HepG2 (cell line): Measurements from ENCODE around the gene HYAL1. TPM values are rescaled to one million over a fixed set of nuclear protein-coding genes. Genes with fewer than 3 reads are reported as not detected.
A peak's percentile ranks its signal among the peaks of the same experiment; 100 is the strongest.

Experiments used
- ASH2L ChIP-seq: fragments of 300-600, 200-600 bp; sonication (generic); IDR thresholded peaks from 2 replicates; pipeline ENCODE4 v1.7.0; 2017; ENCODE audit warnings: low read depth, mild to moderate bottlenecking, moderate library complexity, mixed read lengths, low read length; ENCODE audit not compliant: insufficient read length
- CBX5 ChIP-seq: sonication (generic); formaldehyde crosslinking; IDR thresholded peaks from 2 replicates; pipeline ENCODE4 v1.4.0; 2020; ENCODE audit warnings: missing genetic modification reagents, borderline replicate concordance
- CREM ChIP-seq, 2 experiments: sonication (generic) in 1 of 2; formaldehyde crosslinking in 1 of 2; IDR thresholded peaks; 2 replicates each; pipeline versions ENCODE4 v1.4.0 to v1.6.1; 2016 to 2020; ENCODE audit warnings: antibody characterized with exemption in 1 of 2, mild to moderate bottlenecking in 1 of 2, missing genetic modification reagents in 1 of 2
- ELF3 ChIP-seq: IDR thresholded peaks from 2 replicates; pipeline ENCODE4 v1.6.1; 2016; ENCODE audit warnings: missing genetic modification reagents, missing compliant biosample characterization
- ELF4 ChIP-seq: sonication (generic); formaldehyde crosslinking; IDR thresholded peaks from 2 replicates; pipeline ENCODE4 v1.5.0; 2020; ENCODE audit warnings: missing genetic modification reagents, mild to moderate bottlenecking, moderate library complexity, borderline replicate concordance
- KDM4B ChIP-seq: sonication (generic); formaldehyde crosslinking; IDR thresholded peaks from 2 replicates; pipeline ENCODE4 v1.4.0; 2020; ENCODE audit warnings: missing genetic modification reagents
- KLF11 ChIP-seq: IDR thresholded peaks from 2 replicates; pipeline ENCODE4 v1.6.1; 2016; ENCODE audit warnings: missing compliant biosample characterization
- KMT2A ChIP-seq: sonication (generic); formaldehyde crosslinking; IDR thresholded peaks from 2 replicates; pipeline ENCODE4 v1.4.0; 2020; ENCODE audit warnings: missing genetic modification reagents
- MAZ ChIP-seq, 2 experiments: sonication (generic) in 1 of 2; formaldehyde crosslinking in 1 of 2; IDR thresholded peaks; 2 replicates each; pipeline versions ENCODE4 v1.5.0 to v1.6.1; 2012 to 2020; ENCODE audit warnings: low read depth in 2 of 2, mild to moderate bottlenecking in 2 of 2, borderline replicate concordance in 1 of 2, improper control_type of control experiment in 1 of 2, low read length in 1 of 2, missing genetic modification reagents in 1 of 2, moderate library complexity in 1 of 2
- NFIB ChIP-seq: sonication (generic); formaldehyde crosslinking; IDR thresholded peaks from 2 replicates; pipeline ENCODE4 v1.9.0; 2021; ENCODE audit warnings: missing genetic modification reagents, mild to moderate bottlenecking, borderline replicate concordance
- PHF8 ChIP-seq: sonication (generic); formaldehyde crosslinking; IDR thresholded peaks from 2 replicates; pipeline ENCODE4 v1.5.0; 2020; ENCODE audit warnings: missing genetic modification reagents
- RFX1 ChIP-seq: fragments of 450-650 bp; IDR thresholded peaks from 2 replicates; pipeline ENCODE4 v1.6.1; 2017
- SETDB1 ChIP-seq: sonication (generic); formaldehyde crosslinking; IDR thresholded peaks from 2 replicates; pipeline ENCODE4 v1.5.1; 2020; ENCODE audit warnings: missing genetic modification reagents, mild to moderate bottlenecking, borderline replicate concordance
- SYNCRIP ChIP-seq: fragments of 200-400 bp; formaldehyde crosslinking; IDR thresholded peaks from 2 replicates; pipeline ENCODE4 v1.6.1; 2018; ENCODE audit warnings: mild to moderate bottlenecking, low read depth, low read length; ENCODE audit not compliant: insufficient read depth
- TFDP2 ChIP-seq: sonication (generic); formaldehyde crosslinking; IDR thresholded peaks from 2 replicates; pipeline ENCODE4 v1.4.0; 2020; ENCODE audit warnings: missing genetic modification reagents
- TMF1 ChIP-seq: sonication (generic); formaldehyde crosslinking; IDR thresholded peaks from 2 replicates; pipeline ENCODE4 v1.8.1; 2022; ENCODE audit warnings: low read depth, missing genetic modification reagents
- TRIM24 ChIP-seq: sonication (generic); formaldehyde crosslinking; IDR thresholded peaks from 2 replicates; pipeline ENCODE4 v1.8.0; 2022; ENCODE audit warnings: mild to moderate bottlenecking, missing genetic modification reagents
- ZBTB20 ChIP-seq: sonication (generic); formaldehyde crosslinking; IDR thresholded peaks from 2 replicates; pipeline ENCODE4 v1.8.1; 2023; ENCODE audit warnings: missing genetic modification reagents, low read depth, mild to moderate bottlenecking, borderline replicate concordance
- ZNF260 ChIP-seq: sonication (generic); formaldehyde crosslinking; IDR thresholded peaks from 2 replicates; pipeline ENCODE4 v1.4.0; 2020; ENCODE audit warnings: missing genetic modification reagents, low read depth, mild to moderate bottlenecking, borderline replicate concordance
- ZNF780A ChIP-seq: sonication (generic); formaldehyde crosslinking; IDR thresholded peaks from 2 replicates; pipeline ENCODE4 v1.8.0; 2022; ENCODE audit warnings: mild to moderate bottlenecking, missing genetic modification reagents, moderate library complexity
- polyA plus RNA-seq, 8 experiments: library from polyadenylated mRNA; depleted of rRNA in 3 of 8; stranded (reverse) in 7 of 8; unstranded in 1 of 8; fragments of >200 nt; fragmentation: Illumina TruSeq in 4 of 8; extraction: Trizol in 4 of 8; gene quantifications; 2 replicates each; pipeline versions ENCODE4 v1.2.1 to v1.2.3, GENCODE V29; 2011 to 2016; ENCODE audit warnings: low read depth in 4 of 8, missing spikeins in 1 of 8, mixed read lengths in 1 of 8; ENCODE audit not compliant: insufficient read depth in 1 of 8
- total RNA-seq, 5 experiments: library from RNA; depleted of rRNA; stranded (reverse); fragments of >200 nt; fragmentation: Illumina TruSeq; extraction: Trizol; gene quantifications; 2 replicates each; pipeline ENCODE4 v1.2.3, GENCODE V29; 2016; ENCODE audit warnings: low read depth in 1 of 5
- TF ChIP-seq, protein P1 (sequence below): sonication (generic); formaldehyde crosslinking; IDR thresholded peaks from 2 replicates; pipeline ENCODE4 v1.8.0; 2022; ENCODE audit warnings: missing genetic modification reagents, mild to moderate bottlenecking, borderline replicate concordance
- TF ChIP-seq, protein P2 (sequence below): sonication (generic); formaldehyde crosslinking; IDR thresholded peaks from 2 replicates; pipeline ENCODE4 v1.4.0; 2020; ENCODE audit warnings: mild to moderate bottlenecking, missing genetic modification reagents

Gene HYAL1
- total and polyA plus RNA-seq, 2 of the 13 experiments (the other 11 are each of a cell fraction or from before 2014, with no cell fraction given), result 76.5 to 193 TPM

DNA sequence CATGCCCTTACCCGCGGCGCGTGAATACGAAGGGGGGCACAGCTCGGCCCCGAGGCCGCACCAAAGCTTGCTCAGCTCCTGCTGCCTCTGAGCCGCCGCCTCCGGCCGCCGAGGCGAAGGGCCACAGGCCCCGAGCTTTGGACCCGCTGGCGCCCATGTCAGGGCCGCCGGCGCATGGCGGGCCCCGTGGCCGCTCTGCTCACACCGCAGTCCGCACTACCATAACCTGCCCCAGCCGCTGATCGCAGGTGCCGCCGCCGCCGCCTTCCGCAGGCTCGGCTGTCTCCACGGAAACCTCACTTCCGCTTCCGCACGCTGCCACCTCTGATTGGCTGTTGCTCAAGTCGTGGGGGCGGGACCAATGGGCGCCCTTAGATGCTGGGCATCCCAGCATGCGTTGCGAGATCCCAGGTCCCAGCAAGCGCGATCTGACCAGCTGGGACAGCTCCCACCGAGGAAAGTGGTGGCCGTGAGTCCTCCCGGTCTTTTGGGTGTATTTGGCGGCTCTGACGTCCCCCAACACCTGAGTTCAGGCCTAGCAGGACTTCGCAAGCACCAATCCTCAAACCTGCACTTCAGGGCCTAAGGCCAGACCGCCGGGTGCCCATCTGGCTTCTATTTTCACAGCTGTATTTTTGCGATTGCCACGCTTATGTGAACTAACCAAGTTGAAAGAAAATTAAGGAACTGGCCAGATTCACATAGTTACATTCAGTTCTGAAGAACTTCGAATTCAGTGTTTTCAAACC is 24.7 kb upstream of the HYAL1 start, which contains the start of gene TUSC2 (continued):
- peak; percentile 80 for TF ChIP-seq ASH2L
- TF ChIP-seq KMT2A, result peak; percentile 91; the same call in 1 of the 2 replicates
- 0 out of 2 replicates have a peak, but pooled peaks have one; percentile 31 for TF ChIP-seq KLF11 (CRISPR knock-in tag)
- no peak; the same call in 1 of the 2 replicates for TF ChIP-seq CBX5
- TF ChIP-seq TFDP2 (CRISPR knock-in tag), result peak; percentile 65
- TF ChIP-seq ZBTB20 (CRISPR knock-in tag), result no peak
- no peak for TF ChIP-seq SETDB1
- peak; percentile 67 for TF ChIP-seq PHF8 (CRISPR knock-in tag)
- TF ChIP-seq MAZ (IDR thresholded peaks at IDR 0.05; ENCODE audit: borderline replicate concordance, low read depth, low read length), result no peak
- peak; percentile 75 for TF ChIP-seq MAZ (CRISPR knock-in tag; IDR thresholded peaks at IDR 0.05; ENCODE audit: low read depth)
- TF ChIP-seq ZNF780A (CRISPR knock-in tag), result no peak
- TF ChIP-seq ZNF260, result no peak
- TF ChIP-seq, protein P1, sequence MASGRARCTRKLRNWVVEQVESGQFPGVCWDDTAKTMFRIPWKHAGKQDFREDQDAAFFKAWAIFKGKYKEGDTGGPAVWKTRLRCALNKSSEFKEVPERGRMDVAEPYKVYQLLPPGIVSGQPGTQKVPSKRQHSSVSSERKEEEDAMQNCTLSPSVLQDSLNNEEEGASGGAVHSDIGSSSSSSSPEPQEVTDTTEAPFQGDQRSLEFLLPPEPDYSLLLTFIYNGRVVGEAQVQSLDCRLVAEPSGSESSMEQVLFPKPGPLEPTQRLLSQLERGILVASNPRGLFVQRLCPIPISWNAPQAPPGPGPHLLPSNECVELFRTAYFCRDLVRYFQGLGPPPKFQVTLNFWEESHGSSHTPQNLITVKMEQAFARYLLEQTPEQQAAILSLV (CRISPR knock-in tag), result 0 out of 2 replicates have a peak, but pooled peaks have one; percentile 52
- no peak for TF ChIP-seq SYNCRIP
- peak; percentile 68; the same call in 1 of the 2 replicates for TF ChIP-seq KDM4B (CRISPR knock-in tag)
- TF ChIP-seq ELF4 (CRISPR knock-in tag), result 0 out of 2 replicates have a peak, but pooled peaks have one; percentile 53
- no peak for TF ChIP-seq NFIB (CRISPR knock-in tag)
- TF ChIP-seq CREM (IDR thresholded peaks at IDR 0.05), result peak; percentile 74
- no peak for TF ChIP-seq CREM (CRISPR knock-in tag; IDR thresholded peaks at IDR 0.05)
- TF ChIP-seq, protein P2, sequence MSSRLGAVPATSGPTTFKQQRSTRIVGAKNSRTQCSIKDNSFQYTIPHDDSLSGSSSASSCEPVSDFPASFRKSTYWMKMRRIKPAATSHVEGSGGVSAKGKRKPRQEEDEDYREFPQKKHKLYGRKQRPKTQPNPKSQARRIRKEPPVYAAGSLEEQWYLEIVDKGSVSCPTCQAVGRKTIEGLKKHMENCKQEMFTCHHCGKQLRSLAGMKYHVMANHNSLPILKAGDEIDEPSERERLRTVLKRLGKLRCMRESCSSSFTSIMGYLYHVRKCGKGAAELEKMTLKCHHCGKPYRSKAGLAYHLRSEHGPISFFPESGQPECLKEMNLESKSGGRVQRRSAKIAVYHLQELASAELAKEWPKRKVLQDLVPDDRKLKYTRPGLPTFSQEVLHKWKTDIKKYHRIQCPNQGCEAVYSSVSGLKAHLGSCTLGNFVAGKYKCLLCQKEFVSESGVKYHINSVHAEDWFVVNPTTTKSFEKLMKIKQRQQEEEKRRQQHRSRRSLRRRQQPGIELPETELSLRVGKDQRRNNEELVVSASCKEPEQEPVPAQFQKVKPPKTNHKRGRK (CRISPR knock-in tag), result no peak
- no peak for TF ChIP-seq TRIM24 (CRISPR knock-in tag)
- no peak; the same call in 1 of the 2 replicates for TF ChIP-seq RFX1
- 0 out of 2 replicates have a peak, but pooled peaks have one; percentile 38 for TF ChIP-seq ELF3 (CRISPR knock-in tag)
- peak; percentile 57; the same call in 1 of the 2 replicates for TF ChIP-seq TMF1 (CRISPR knock-in tag)
